ENCODE measurements around the gene TMEM9.

DNA sequence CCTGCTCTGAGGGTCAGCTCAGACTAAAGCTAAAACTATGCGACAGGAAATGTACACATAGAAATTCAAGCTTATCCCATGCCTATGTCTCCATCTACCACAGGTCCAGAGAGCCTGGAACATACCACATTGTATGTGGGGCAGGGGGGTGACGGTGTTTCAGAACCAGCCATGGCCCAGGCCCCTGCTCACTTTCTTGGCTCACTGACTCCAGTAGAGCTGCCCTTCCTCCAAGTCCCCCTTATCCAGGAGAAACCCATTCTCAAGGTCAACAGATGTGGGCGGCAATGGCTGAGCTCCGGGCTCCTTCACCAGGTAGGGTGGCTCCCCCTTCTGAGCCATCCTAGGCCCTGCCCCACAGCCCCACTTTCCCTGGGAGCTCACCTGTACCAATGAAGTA is 63.0 kb downstream of the TMEM9 start:
- TF ChIP-seq FOS (IDR thresholded peaks at IDR 0.05; ENCODE audit: borderline replicate concordance, insufficient read depth, low read length) (no peak), EZH2 (IDR thresholded peaks at IDR 0.05; ENCODE audit: borderline replicate concordance, low read depth, low read length, severe bottlenecking) (no peak), POLR2A (IDR thresholded peaks at IDR 0.05; ENCODE audit: low read depth, low read length) (no peak), POLR2AphosphoS5 (IDR thresholded peaks at IDR 0.05; ENCODE audit: insufficient read depth, low read depth, low read length) (no peak)
- TF ChIP-seq, protein P1, sequence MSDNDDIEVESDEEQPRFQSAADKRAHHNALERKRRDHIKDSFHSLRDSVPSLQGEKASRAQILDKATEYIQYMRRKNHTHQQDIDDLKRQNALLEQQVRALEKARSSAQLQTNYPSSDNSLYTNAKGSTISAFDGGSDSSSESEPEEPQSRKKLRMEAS (IDR thresholded peaks at IDR 0.05; ENCODE audit: insufficient read depth, insufficient read length) = no peak
- TF ChIP-seq, protein P2, sequence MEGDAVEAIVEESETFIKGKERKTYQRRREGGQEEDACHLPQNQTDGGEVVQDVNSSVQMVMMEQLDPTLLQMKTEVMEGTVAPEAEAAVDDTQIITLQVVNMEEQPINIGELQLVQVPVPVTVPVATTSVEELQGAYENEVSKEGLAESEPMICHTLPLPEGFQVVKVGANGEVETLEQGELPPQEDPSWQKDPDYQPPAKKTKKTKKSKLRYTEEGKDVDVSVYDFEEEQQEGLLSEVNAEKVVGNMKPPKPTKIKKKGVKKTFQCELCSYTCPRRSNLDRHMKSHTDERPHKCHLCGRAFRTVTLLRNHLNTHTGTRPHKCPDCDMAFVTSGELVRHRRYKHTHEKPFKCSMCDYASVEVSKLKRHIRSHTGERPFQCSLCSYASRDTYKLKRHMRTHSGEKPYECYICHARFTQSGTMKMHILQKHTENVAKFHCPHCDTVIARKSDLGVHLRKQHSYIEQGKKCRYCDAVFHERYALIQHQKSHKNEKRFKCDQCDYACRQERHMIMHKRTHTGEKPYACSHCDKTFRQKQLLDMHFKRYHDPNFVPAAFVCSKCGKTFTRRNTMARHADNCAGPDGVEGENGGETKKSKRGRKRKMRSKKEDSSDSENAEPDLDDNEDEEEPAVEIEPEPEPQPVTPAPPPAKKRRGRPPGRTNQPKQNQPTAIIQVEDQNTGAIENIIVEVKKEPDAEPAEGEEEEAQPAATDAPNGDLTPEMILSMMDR (IDR thresholded peaks at IDR 0.05; ENCODE audit: extremely low read depth in 1 of 2, insufficient read depth in 1 of 2, low read depth in 1 of 2, low read length in 2 of 2) = no peak
